Mammary epithelial cell (primary cell): ENCODE results near the gene BCAS3.

Experiments used
- CTCF ChIP-seq, 2 donors: IDR thresholded peaks in 1 of 2; conservative IDR thresholded peaks in 1 of 2; 2 replicates each; pipeline ENCODE4 v1.5.1; 2011 to 2012; ENCODE audit warnings: inconsistent platforms in 2 of 2, low read length in 2 of 2, mild to moderate bottlenecking in 2 of 2, control low read depth in 1 of 2, low read depth in 1 of 2; ENCODE audit not compliant: insufficient read depth in 1 of 2; ENCODE audit errors: extremely low read depth in 1 of 2
- EZH2 ChIP-seq: IDR thresholded peaks from 2 replicates; pipeline ENCODE4 v1.6.1; 2012; ENCODE audit warnings: low read length, inconsistent platforms, borderline replicate concordance

DNA sequence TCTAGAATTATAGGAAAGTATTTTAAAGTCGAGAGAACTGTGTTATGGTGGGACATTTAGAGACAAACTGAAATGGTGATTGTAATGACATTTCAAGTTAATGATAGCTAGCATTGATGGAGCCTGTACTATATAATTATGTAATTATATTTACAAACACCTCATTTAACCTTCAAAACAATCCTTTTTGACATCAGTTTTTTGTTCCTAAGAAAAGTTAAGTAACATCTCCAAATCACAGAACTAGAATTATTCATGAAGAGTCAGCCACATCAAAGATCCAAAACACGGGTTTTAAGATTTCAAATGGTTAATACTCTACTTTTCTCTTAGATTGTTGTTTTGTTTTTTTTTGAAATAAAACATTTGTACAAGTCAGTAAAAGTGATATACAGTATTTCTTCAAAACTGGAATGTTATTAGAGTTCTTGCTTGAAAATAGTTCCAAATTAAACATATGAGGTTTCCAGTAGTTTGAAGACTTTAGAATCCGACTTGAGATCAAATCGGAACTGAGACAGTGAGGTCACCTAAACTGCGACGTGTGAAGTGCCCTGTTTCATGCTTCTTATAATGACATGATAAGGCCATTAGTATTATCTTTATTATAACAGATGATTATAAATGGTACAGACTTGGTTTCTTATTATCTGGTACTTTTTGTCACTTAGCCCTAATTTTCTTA, 457.0 kb downstream of the BCAS3 start:
- TF ChIP-seq CTCF (conservative IDR thresholded peaks at IDR 0.05 in 1 of 2, IDR thresholded peaks at IDR 0.05 in 1 of 2; ENCODE audit: extremely low read depth in 1 of 2, insufficient read depth in 1 of 2, low read depth in 1 of 2, low read length in 2 of 2): no peak
- no peak for TF ChIP-seq EZH2
